Endothelial cell of umbilical vein (primary cell): ENCODE results near the gene CCIN. TPM values are rescaled to one million over a fixed set of nuclear protein-coding genes. Genes with fewer than 3 reads are reported as not detected.

Source experiments
- BruUV-seq: library from RNA; stranded (reverse); fragments of 400-500 nt; replicated peaks from 2 replicates; lab custom pipeline; 2021; lab: Mats Ljungman, UMichigan
- CTCF ChIA-PET: fragments of 300-600, 350-600 bp; sonication (Branson Sonifier 250); formaldehyde crosslinking; loops from one replicate; lab custom pipeline; 2021; ENCODE audit warnings: antibody characterized with exemption, inconsistent platforms; lab: Charles Lee
- POLR2A ChIA-PET: fragments of 300-600, 350-600 bp; sonication (Branson Sonifier 250); formaldehyde crosslinking; loops from one replicate; lab custom pipeline; 2021; ENCODE audit warnings: antibody characterized with exemption, inconsistent platforms; lab: Charles Lee
- DNase-seq: peaks from one replicate; pipeline ENCODE4 v3.0.0-alpha.2; 2011; ENCODE audit warnings: low read depth, low spot score
- FAIRE-seq: peaks from 2 replicates; lab custom pipeline; 2011; peaks lifted over from hg19 to GRCh38; lab: Jason Lieb, UNC
- H2AFZ ChIP-seq: 2 replicates; pipeline ENCODE4 v1.6.0; 2012; ENCODE audit warnings: low read depth, low read length, control low read depth, inconsistent platforms
- H3K27ac ChIP-seq: 2 replicates; pipeline ENCODE4 v1.5.1; 2011; ENCODE audit warnings: low read depth, mild to moderate bottlenecking, control low read depth, low read length, moderate library complexity; ENCODE audit not compliant: insufficient read depth
- H3K27me3 ChIP-seq, 2 experiments: 2 replicates each; pipeline versions ENCODE4 v1.6.0 to v1.6.1; 2011; ENCODE audit warnings: low read length in 2 of 2, mixed read lengths in 1 of 2; ENCODE audit not compliant: control insufficient read depth in 2 of 2, insufficient read depth in 2 of 2
- H3K36me3 ChIP-seq, 2 experiments: 2 replicates in 1 of 2; 3 replicates in 1 of 2; pipeline ENCODE4 v1.5.1; 2011; ENCODE audit warnings: low read length in 2 of 2, mild to moderate bottlenecking in 1 of 2, moderate library complexity in 1 of 2; ENCODE audit not compliant: control insufficient read depth in 2 of 2, insufficient read depth in 2 of 2; ENCODE audit errors: extremely low read depth in 1 of 2
- H3K4me1 ChIP-seq: 3 replicates; pipeline ENCODE4 v1.5.1; 2011; ENCODE audit warnings: mild to moderate bottlenecking, low read length; ENCODE audit not compliant: control insufficient read depth, insufficient read depth; ENCODE audit errors: extremely low read depth
- H3K4me2 ChIP-seq: 2 replicates; pipeline ENCODE4 v1.6.1; 2011; ENCODE audit warnings: low read length, control low read depth, mixed read lengths; ENCODE audit not compliant: insufficient read depth
- H3K4me3 ChIP-seq, 3 experiments: fragments of 200-600 bp in 1 of 3; sonication (generic), shearing (Covaris generic) in 1 of 3; replicated peaks in 1 of 3; 2 replicates each; pipeline ENCODE4 v1.5.1; 2011 to 2016; ENCODE audit warnings: control low read depth in 3 of 3, low read length in 3 of 3, mild to moderate bottlenecking in 2 of 3, inconsistent platforms in 1 of 3, low read depth in 1 of 3, moderate library complexity in 1 of 3; ENCODE audit not compliant: insufficient read depth in 1 of 3
- H3K79me2 ChIP-seq: 2 replicates; pipeline ENCODE4 v1.6.0; 2012; ENCODE audit warnings: low read length, inconsistent platforms; ENCODE audit not compliant: control insufficient read depth, insufficient read depth
- H3K9ac ChIP-seq: replicated peaks from 2 replicates; pipeline ENCODE3; 2011; ENCODE audit warnings: low read length, control low read depth; ENCODE audit not compliant: insufficient read depth; ENCODE audit errors: extremely low read depth
- H3K9me1 ChIP-seq: replicated peaks from 3 replicates; pipeline ENCODE4 v1.6.0; 2011; ENCODE audit warnings: mild to moderate bottlenecking, low read length; ENCODE audit not compliant: control insufficient read depth, insufficient read depth; ENCODE audit errors: extremely low read depth
- H3K9me3 ChIP-seq: replicated peaks from 2 replicates; pipeline ENCODE4 v1.5.1; 2012; ENCODE audit warnings: low read length, inconsistent platforms; ENCODE audit not compliant: control insufficient read depth, insufficient read depth
- H4K20me1 ChIP-seq: replicated peaks from 2 replicates; pipeline ENCODE3; 2011; ENCODE audit warnings: mild to moderate bottlenecking, low read length; ENCODE audit not compliant: control insufficient read depth, insufficient read depth; ENCODE audit errors: extremely low read depth
- CTCF ChIP-seq, 2 donors: IDR thresholded peaks; 1 replicate in 1 of 2; 2 replicates in 1 of 2; pipeline ENCODE4 v1.5.1; 2011; ENCODE audit warnings: low read length in 2 of 2, mild to moderate bottlenecking in 2 of 2, moderate library complexity in 2 of 2, control low read depth in 1 of 2, inconsistent platforms in 1 of 2, low read depth in 1 of 2; ENCODE audit not compliant: insufficient read depth in 1 of 2; ENCODE audit errors: extremely low read depth in 1 of 2
- EZH2 ChIP-seq: IDR thresholded peaks from 2 replicates; pipeline ENCODE4 v1.6.1; 2012; ENCODE audit warnings: borderline replicate concordance, low read depth, mild to moderate bottlenecking, moderate library complexity, low read length, inconsistent platforms; ENCODE audit not compliant: severe bottlenecking
- FOS ChIP-seq: IDR thresholded peaks from 2 replicates; pipeline ENCODE4 v1.6.1; 2011; ENCODE audit warnings: mild to moderate bottlenecking, low read length, moderate library complexity, borderline replicate concordance; ENCODE audit not compliant: insufficient read depth
- GATA2 ChIP-seq: IDR thresholded peaks from 2 replicates; pipeline ENCODE4 v1.7.0; 2011; ENCODE audit warnings: low read depth, mild to moderate bottlenecking, moderate library complexity, mixed read lengths, low read length; ENCODE audit not compliant: insufficient read length, insufficient read depth
- JUN ChIP-seq: IDR thresholded peaks from 2 replicates; pipeline ENCODE4 v1.6.1; 2011; ENCODE audit warnings: borderline replicate concordance, low read depth; ENCODE audit not compliant: insufficient read length, insufficient read depth
- MAX ChIP-seq: IDR thresholded peaks from 2 replicates; pipeline ENCODE4 v1.6.1; 2011; ENCODE audit not compliant: insufficient read depth, insufficient read length
- MYC ChIP-seq: IDR thresholded peaks from one replicate; pipeline ENCODE4 v1.6.1; 2011; ENCODE audit warnings: mild to moderate bottlenecking, low read depth, low read length
- POLR2A ChIP-seq: IDR thresholded peaks from 2 replicates; pipeline ENCODE4 v1.6.1; 2012; ENCODE audit warnings: low read depth, mild to moderate bottlenecking, control low read depth, low read length
- POLR2AphosphoS5 ChIP-seq: IDR thresholded peaks from 2 replicates; pipeline ENCODE4 v1.6.1; 2012; ENCODE audit warnings: low read depth, mild to moderate bottlenecking, control low read depth, low read length, moderate library complexity; ENCODE audit not compliant: insufficient read depth
- dilution Hi-C: fragments of 300-500 bp; cut with MboI; formaldehyde crosslinking; loops from one replicate; pipeline ENCODE4 v1.15.0; 2019; ENCODE audit warnings: low sequenced_read_pairs; ENCODE audit not compliant: extremely low pct_ligation_motif_present
- intact Hi-C: fragments of 100-400 bp; cut with micrococcal nuclease; formaldehyde crosslinking; loops from one replicate; pipeline ENCODE4 v1.10.0; 2022
- polyA plus RNA-seq, 4 experiments: library from polyadenylated mRNA; depleted of rRNA in 3 of 4; stranded (reverse) in 3 of 4; unstranded in 1 of 4; fragments of >200 nt; gene quantifications; 2 replicates each; pipeline versions ENCODE4 v1.2.1 to v1.2.3, GENCODE V29; 2011 to 2012; ENCODE audit warnings: missing spikeins in 1 of 4
- total RNA-seq: library from RNA; stranded (reverse); gene quantifications from 2 replicates; pipeline ENCODE4 v1.2.3, GENCODE V29; 2021

Gene CCIN
- total and polyA plus RNA-seq, 2 donors (not counting 3 experiments of a cell fraction or from before 2014, with no cell fraction given): 0.22 to 1.2 TPM

GRCh38 chr9:36144309-36145232, 24.6 kb upstream of the CCIN start:
- no TSS peak for BruUV-seq

More at GRCh38 chr9:36144309-36145232, 24.6 kb upstream of the CCIN start:
- Histone ChIP-seq H3K27me3 (no peaks in the 10 kb centered on the region), H3K4me2 (no peak overlapping the region), H3K9ac (no peak overlapping the region), H3K27ac (no peak overlapping the region), H3K36me3 (no peaks in the 10 kb centered on the region), H2AFZ (no peak overlapping the region), H4K20me1 (no peaks in the 10 kb centered on the region), H3K9me3 (no peaks in the 10 kb centered on the region), H3K4me3 (no peak overlapping the region), H3K4me1 (peaks cover 14% of the 10 kb centered on the region), H3K9me1 (no peaks in the 10 kb centered on the region), H3K79me2 (no peaks in the 10 kb centered on the region)
- dilution Hi-C loops (no loop called here), intact Hi-C loops (no loop called here)
- CTCF ChIA-PET: no interaction called here
- no peak for DNase-seq
- POLR2A ChIA-PET: no interaction called here
- FAIRE-seq: no peak
- TF ChIP-seq JUN (no peak), POLR2A (no peak), FOS (no peak), EZH2 (no peak), POLR2AphosphoS5 (no peak), GATA2 (no peak), MAX (no peak), CTCF (IDR thresholded peaks at IDR 0.05; ENCODE audit: extremely low read depth in 1 of 2, insufficient read depth in 1 of 2, low read depth in 1 of 2, low read length in 2 of 2) (no peak), MYC (no peak)
